Amniotic stem cell (primary cell): ENCODE results near the gene MC5R.
"Not testable (repeated sequence)": the region's sequence is repeated elsewhere in the genome, so short reads cannot be mapped to it uniquely, and the experiment has no call there.

Source experiments
- DNase-seq: peaks from one replicate; lab custom pipeline; 2025; lab: John Stamatoyannopoulos, UW

The MC5R gene

DNA sequence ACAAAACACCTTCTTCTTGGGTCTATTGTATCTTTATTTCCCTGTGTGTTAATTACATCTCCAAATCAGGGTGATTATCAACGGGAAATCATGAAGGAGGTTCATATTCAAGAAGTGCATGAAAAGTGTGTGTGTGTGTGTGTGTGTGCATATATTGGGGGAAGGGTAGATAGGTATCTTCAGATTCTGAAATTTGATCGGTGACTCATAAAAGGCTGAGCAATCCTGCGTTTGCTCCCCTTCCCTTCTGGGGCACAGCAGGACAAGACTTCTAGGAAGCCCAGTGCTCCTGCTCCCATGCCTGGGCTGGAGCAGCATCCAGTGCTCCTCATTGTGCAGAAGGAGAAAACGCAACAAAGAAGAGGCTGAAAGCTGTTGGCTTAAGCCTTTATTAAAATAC, 25.8 kb downstream of the MC5R start:
- no peak for DNase-seq

DNA sequence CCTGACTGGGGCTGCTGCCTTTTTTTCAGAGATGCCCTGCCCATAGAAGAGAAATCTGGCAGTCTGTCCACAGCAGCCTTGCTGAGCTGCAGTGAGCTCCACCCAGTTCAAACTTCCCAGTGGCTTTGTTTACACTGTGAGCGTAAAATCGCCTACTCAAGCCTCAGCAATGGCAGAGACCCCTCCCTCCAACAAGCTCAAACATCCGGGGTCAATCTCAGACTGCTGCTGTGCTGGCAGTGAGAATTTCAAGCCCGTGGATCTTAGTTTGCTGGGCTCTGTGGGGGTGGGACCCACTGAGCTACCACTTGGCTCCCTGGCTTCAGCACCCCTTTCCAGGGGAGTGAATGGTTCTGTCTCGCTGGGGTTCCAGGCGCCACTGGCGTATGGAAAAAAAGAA, 38.9 kb downstream of the MC5R start:
- DNase-seq, result not testable (repeated sequence)

DNA sequence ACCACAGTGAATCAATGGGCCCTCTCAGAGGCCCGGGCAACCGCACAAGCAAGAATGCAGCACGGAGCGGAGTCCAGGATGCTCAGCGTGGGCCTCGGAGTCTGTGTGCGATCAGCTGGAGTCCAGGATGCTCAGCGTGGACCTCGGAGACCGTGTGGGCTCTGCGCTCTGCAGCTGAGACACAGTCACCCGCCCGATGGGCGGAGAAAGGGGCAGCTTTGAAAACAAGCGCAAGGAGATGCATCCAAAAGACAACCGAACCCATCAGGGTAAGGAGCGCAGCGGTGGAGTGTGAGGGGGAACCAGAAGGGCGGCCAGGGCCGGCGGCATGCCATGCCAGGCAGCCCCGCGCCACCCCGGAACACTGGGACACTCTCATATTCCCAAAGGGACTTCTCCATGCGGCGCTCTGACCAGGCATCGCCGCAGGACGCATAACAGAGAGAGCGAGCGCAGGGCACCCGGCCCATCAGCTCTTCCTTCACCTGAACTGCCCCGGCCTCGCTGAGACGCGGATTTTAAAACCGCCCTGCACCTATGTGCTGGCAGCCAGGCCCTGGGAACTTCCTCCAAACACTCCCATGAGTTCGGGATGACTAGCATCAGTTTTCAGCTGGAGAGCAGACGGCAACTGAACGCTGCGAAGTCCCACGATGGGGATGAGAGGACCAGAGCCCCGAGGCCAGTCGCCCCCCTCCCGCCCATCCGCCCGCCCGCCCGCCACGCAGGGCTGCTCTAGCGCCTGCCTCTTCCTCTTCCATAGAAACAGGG, 44.7 kb downstream of the MC5R start:
- no peak for DNase-seq

DNA sequence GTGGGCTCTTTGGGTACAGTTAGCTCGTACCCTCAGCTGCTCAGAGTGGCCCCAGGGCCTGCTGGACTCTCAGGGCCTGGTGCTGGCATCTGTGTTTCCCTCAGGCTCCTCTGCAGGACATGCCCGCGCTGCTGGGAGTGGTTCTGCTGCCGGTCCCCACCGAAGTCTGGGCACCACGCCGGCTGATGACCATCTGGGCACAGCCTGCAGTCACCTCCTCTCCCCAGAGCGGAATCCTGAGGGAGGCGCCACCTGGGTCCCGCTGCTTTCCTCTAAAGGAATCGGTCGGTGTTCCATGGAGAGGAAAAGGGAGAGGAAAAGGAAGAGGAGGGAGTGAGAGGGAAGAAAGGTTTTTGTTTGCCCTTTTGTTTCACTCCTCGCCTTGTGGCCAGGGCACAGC, 47.8 kb downstream of the MC5R start:
- no peak for DNase-seq

DNA sequence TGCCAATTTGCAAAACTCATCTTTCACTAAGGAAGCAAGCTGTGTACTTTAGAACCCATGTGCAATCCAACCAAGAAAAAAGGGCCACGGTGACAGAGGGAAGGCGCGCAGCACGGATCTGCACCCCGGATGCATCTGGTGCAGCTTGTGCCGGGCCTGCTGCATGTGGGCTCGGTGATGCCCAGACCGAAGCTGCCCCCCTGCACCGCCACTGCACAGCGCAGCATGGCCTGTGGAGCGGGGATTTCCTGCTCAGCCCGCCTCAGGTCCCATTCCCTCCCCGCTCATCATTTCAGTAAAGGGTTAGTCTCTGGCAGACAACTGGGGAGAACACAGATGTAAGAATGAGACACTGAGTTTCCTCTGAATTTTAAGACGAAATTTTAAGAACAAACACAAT, 48.4 kb downstream of the MC5R start:
- DNase-seq, result no peak

DNA sequence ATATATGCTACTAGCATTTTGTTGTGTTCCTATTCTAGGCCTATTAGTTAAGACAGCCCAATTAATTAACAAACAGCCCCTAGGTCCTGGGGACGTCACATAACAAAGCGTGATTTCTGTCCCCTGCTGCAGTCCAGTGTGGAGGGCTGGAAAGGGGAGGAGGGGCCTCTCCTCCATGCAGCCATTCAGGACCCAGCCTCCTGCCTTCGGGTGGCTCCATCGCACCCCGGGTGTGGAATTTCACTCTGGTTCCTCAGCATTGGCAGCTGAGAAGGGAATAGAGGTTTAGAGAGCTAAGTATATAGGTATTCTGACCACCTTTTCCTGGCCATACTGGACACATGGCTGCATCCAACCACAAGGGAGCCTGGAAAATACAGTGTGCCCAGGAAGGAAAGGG, 49.0 kb downstream of the MC5R start:
- DNase-seq, result no peak

DNA sequence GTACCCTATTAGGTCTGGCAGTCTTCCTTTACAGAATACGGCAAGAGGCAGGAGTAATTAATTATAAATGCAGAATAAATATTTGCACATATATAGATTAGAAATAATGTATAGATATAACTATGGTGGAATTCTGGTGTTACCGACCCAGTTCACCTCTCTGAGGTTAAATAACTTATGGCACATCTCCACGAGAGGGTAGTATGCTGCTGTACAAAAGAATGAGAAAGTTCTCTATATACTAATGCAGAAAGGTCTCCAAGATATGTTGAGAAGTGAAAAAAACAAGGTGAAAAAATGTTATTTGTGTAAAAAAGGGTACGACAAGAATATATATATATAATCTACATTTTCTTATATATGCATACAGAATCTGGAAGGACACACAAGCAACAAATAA, 50.6 kb downstream of the MC5R start:
- no peak for DNase-seq
